HG03066 (cell line): ENCODE measurements around the gene TAS2R50.

Source experiments
- ATAC-seq: cut with Tn5 transposase; IDR thresholded peaks from one replicate; pipeline ENCODE4 v1.9.1; 2021; ENCODE audit warnings: low read depth; ENCODE audit not compliant: unreplicated experiment

TAS2R50 gene

DNA sequence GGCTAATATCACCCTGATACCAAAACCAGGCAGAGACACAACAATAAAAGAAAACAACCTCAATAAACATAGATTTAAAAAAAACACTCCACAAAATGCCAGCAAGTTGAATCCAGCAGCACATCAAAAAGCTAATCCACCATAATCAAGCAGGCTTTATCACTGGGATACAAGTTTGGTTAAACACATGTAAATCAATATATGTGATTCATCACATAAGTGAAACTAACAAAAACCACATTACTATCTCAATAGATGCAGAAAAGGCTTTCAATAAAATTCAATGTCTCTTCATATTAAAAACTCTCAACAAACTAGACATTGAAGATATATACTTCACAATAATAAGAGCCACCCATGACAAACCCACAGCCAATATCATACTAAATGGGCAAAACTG lies 30.6 kb downstream of the TAS2R50 start:
- ATAC-seq = no peak

DNA sequence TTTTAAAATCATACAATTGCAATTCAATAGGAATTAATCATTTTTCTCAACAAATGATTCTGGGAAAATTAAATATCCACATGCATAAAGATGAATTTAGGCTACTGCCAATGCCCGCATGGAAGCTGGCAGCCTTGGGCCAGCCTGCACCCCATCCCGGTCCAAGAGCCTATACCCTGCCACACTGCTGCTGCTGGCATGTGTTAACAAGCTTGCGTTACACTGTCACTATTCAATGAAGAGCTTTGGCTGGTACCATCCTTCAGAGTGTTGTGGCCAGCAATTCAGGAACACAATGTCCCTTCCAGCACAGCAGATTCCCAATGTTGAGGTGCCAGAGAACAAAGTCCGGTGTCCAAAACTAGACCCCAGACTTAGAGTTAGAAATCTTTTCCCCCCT lies 34.1 kb downstream of the TAS2R50 start:
- no peak for ATAC-seq

DNA sequence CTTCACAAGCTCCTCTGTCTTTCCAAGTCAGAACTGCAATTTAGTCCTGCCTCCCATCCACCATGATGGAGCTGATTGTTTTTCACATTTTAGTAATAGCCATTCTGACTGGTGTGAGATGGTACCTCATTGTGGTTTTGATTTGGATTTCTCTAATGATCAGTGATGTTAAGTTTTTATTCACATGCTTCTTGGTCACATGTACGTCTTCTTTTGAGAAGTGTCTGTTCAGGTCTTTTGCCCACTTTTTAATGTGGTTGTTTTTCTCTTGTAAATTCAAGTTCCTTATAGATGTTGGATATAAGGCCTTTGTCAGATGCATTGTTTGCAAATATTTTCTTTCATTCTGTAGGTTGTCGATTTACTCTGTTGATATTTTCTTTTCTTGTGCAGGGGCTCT lies 43.5 kb downstream of the TAS2R50 start:
- ATAC-seq = no peak

DNA sequence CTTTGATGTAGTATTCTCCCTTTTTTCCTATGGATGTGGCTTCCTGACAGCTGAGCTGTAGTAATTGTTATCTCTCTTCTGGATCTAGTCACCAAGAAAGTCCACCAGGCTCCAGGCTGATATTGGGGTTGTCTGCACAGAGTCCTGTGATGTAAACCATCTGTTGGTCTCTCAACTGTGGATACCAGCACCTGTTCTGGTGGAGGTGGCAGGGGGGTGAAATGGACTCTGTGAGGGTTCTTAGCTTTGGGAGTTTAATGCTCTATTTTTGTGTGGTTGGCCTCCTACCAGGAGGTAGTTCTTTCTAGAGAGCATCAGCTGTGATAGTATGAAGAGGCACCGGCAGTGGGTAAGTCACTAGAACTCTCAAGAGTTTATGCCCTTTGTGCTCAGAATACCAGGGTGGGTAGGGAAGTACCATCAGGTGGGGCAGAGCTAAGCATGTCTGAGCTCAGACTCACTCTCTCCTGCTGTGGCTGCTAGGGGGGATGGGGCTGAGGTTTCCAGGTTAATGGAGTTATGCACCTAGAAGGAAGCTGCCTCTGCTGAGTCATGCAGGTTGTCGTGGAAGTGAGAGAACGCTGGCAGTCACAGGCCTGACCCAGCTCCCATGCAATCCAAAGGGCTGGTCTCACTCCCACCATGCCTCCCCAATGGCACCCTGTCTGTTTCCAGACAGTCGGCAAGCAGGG lies 44.6 kb downstream of the TAS2R50 start:
- no peak for ATAC-seq

DNA sequence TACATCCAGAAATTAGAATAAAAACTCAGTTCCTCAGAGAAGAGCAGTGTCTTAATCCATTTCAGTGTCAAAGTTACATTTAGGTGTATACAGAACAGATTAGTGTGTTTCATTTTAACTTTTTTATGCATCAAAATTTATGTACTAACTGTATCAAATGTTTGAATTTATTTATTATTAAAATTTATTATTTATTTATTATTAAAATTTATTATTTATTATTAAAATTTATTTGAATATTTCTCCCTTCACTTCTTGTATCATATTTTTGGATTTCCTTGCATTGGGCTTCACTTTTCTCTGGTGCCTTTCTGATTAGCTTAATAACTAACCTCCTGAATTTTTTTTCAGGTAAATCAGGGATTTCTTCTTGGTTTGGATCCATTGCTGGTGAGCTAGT lies 45.3 kb downstream of the TAS2R50 start:
- ATAC-seq = no peak

DNA sequence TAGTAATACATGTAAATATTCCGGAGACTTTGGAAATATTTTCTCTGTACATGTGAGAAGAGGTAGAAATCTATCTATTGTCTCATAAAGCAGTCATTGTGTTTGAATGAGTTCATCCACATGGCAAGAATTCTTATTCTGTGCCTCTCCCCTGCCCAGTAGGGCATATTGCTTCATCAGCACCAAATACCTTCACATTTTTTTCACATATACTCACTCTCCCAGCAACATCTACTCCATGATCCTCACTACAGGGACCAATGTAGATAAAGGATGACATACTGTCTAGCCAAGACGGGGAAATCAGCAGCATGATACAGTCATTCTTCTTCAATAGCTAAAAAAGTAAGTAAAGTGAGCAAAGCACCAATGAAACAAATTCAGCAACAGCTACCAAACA lies 46.3 kb downstream of the TAS2R50 start:
- ATAC-seq = no peak

DNA sequence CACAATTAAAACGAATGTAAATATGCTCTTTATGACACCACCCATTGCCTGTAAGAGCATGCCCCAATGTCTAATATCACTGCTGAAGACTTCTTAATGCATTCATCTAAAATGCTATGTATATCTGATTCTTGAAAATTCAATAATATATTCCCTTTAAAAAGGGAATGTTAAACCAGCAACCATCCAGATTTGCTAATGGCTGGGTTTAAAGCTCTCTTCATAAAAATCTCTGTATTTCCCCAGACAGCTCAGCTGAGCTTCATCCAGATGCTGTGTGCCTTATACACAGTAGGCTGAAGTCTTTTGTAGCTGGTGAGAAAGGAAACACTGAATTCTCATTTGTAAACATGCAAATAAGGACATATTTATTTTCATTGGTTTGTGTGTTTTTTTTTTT lies 47.5 kb downstream of the TAS2R50 start, which contains the start of gene TAS2R14:
TAS2R14 (minus strand) TSS at position 101 of the 400 bp plus-strand sequence; CDS start at position 45, 56 bp downstream.
- no peak for ATAC-seq

DNA sequence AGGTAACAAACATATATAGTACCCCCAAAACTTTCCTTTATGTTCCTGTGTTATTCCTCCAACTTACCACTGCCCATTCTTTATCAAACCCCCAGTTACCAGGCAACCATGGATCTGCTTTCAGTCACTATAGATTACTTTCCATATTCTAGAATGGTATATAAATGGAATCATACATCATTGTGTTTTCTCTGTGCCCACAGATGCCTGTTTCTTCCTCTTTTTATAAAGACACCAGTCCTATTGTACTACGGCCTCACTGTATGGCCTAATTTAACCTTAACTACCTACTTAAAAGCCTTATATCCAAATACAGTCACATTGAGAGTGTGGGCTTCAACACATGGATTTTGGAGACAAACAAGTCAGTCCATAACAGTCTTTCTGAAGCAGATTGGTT lies 50.2 kb downstream of the TAS2R50 start:
- ATAC-seq = no peak
